HCEC 1CT (cell line): Measurements from ENCODE around the gene TJP2.
"Not testable (repeated sequence)": the region's sequence is repeated elsewhere in the genome, so short reads cannot be mapped to it uniquely, and the experiment has no call there.

ENCODE experiments used
- DNase-seq: peaks from one replicate; pipeline ENCODE4 v3.0.0-alpha.2; 2017

The TJP2 gene

DNA sequence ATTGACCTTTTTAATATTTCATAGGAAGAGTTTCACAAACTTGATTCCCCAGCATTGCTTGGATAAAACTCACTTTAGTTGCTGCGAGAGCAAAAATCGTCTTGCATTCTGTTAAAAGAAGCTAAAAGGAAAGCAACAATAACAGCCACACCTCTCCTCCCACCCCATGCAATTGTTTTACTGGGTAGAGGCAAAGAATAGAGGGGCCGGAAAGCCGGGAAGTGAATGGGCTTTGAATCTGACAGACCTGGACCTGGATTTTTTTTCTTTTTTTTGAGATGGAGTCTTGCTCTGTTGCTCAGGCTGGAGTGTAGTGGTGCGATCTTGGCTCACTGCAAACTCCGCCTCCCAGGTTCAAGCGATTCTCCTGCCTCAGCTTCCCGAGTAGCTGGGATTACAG lies 9.5 kb upstream of the TJP2 start:
- DNase-seq, result not testable (repeated sequence)

DNA sequence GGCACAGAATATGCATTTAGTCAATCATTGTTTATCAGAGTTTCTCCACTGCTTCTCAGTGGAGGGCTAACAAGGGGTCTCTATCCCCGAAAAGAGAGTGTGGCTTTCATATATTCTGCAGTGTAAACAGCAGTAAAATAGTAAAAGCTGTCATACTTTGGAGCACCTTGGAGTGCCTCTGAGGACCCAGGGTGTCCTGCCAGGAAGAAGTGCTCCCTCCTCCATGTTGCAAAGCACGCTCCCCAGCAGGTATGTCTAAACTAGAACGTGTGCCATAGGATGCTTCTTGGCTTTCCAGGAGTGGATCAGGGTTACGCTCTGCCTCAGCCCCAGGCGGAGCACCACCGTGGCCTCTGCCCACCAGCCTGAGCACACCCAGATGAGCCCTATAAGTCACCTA lies 8.5 kb upstream of the TJP2 start:
- DNase-seq, result no peak

DNA sequence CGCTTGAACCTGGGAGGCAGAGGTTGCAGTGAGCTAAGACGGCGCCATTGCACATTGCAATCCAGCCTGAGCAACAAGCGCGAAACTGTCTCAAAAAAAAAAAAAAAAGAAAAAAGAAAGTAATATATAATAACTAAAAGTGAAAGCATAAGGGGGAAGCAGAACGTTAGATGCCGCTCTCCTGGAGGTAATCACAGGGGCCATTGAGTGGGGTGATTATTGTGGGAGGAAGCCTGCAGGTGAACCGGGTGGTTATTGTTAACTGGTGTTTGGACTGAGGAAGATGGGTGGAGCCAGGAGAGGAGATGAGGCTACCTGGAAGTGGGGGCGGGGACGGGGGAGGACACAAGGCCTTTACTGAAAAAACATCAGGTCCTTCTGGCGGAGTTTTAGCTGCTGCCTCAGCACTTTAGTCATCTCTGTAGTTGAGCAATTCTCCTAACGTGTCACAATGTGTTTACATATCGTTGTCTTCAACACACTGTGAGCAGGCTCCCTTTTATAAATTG lies 5.3 kb upstream of the TJP2 start:
- peak; percentile 76 for DNase-seq

DNA sequence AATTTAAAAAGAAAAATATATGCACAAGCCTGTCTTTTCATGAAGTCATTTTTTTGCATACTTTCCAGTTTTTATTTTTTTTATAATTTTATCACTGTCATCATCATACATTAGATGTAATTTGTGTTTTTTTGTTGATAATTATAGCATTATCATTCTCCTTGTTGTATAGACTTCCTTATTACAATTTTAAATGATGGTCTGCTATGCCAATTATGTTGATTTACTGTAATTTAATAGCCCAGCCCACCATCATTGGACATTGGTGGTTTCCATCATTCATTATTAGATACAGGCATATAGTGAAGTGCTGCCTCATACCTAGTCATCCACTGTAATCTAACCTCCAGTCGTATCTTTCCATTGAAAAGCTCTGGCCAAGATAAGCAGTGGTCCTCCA lies 3.8 kb upstream of the TJP2 start:
- DNase-seq, result no peak

DNA sequence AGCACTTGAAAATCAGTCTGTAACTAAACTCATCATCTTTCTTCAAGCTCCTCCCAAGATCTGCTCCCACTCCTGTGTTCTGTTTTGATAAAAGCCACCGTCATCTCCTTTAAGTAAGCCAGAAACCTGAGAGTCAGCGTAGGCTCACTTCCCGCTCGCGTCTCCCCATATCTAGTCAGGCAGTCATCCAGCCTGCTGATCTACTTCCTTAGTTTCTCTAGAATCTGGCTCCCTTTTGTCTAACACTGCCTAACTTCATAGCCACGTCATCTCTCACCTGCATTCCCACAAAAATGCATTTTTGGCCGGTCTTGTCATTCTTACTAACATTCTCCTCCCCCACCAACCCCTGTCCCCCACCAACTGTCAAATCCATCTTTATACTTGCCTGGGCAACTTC lies 3.0 kb upstream of the TJP2 start:
- no peak for DNase-seq

DNA sequence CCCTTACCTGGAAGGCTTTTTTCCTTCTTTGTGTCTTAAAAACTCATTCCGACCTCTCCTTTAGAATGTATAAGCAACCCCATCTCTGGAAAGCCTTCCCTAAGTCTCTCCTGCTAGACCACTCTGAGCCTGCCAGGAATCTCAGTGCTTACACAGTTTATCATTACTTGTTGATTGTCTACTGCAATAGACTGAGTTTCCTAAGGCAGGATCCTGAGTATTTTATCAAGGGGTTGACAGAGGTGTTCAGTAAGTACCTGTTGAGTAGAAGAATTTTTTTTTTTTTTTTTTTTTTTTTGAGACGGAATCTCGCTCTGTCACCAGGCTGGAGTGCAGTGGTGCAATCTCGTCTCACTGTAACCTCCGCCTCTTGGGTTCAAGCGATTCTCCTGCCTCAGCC lies 2.6 kb upstream of the TJP2 start:
- DNase-seq, result no peak

DNA sequence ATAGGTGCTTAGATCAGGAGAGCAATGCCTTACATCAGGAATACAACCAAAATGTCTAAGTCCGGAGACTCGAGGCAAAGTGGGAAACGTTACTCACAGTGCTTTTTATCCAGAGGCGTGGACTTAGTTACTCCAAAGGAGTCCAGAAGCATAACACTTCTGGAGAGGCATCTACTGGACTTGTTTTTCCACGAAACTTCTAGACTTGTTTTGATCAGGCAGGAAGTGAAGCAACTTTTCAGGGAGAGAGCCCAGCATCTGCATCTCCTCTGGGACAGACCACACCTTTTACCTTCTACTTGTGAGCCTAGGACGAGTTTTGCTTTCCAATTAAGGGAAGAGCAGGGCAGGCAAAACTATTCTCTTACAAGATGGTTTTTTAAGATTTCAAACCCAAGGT lies 1.2 kb upstream of the TJP2 start:
- DNase-seq, result no peak

DNA sequence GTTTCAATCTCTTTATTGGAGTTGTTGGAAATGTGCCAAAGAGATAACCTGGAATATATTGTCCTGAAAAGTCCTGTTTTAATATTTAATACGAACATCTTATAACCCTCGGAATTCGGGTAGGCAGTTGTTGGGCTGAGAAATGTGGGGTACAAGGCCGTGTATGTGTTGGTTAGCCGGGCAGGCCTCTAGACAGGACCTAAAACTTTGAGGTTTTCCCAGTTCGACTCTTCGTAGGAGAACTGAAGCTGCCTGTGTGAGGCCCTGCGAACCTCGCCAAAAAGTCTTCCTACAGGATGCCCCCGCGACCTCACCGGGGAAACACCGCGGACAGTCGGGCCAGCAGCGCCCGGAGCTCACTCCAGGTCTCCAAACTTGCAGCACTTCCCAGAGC lies 583 bp upstream of the TJP2 start:
- DNase-seq, result no peak

DNA sequence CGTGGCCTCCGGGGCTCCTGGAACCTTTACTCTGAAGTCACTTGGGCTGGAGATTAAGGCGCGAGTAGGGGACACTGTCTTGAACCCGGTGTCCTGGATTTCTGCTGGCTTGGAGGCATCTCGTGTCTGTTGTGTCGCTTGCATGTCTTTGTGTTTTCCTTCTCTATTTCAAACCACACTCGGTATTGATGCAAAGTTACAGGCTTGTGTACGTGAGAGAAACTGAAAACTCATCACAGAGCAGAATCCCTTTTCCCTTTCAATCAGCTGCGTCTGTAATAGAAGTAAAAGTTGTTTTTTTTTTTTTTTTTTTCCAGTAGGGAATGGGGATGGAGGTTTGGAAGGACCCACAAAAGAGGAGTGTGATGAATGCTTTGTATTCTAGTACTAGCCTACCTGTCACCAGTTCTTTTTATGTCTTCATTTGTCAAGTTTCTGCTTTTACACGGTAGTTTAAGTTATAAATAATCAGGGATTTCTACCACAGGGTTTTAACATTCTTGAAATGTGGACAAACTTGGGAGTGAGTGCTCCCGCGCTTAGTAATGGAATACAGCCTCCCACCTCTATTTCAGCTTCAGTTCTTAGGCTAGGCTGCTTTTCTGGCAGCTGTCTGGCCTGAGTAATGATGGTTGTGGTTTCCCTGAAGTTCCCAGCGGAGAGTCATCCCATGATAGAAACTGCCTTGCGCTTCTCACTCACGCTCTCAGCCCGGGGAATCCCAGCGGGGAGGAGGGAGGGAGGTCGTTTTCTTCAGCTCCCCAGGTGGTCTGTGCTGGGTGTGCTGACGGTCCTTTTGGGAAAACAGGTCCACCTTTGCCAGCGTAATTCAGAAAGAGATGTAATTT lies 763 bp downstream of the TJP2 start:
- DNase-seq, result peak; percentile 97

DNA sequence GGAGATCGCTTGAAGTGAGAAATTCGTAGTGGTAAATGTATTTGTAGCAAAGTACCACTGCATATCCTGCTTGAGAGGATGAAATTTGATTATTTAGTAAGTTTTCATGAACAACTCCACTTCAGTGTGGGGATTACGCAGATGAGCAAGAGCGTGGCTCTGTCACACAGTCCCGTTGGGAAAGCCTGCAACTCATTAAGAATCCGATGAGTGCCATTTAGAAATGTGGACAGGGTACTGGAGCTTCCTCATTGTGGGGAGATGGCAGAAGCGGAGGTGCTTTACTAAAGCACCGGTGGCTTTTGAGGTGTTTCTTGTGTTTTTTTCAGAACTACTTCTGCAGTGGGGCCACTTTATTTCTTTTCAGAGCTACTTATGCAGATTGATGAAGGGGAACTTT lies 1.4 kb downstream of the TJP2 start:
- DNase-seq, result peak; percentile 27

DNA sequence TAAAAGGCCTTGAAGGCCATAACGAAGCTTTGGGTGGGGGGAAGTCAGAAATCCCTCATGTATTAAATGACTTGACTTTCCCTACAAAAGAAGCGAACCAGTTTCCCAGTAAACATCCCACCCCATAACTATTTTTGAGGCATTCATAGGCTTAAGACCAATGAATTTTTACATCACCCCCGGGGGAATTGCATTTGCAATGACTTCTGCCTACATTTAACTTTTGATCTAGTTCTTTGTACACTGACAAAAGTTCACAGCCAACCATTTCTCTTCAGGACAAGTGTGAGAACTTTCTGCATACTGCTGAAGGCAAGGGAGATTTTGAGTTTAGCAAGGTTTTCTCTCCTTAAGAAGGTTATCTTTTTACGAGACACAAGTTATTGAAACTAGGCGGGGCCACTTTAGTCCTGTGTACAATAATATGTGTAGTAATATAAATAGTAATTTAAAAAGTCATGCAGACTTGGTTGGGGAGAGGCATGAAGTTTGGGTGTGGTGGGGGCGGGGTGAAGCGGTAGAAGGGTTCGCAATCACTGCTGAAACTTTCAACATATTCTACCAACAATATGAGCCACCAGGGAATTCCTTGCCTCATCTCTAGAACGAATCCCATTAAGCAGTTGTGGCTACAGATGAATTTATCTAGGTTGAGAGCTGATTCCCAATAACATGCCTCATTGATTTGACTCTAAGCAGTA lies 2.5 kb downstream of the TJP2 start:
- DNase-seq, result no peak

DNA sequence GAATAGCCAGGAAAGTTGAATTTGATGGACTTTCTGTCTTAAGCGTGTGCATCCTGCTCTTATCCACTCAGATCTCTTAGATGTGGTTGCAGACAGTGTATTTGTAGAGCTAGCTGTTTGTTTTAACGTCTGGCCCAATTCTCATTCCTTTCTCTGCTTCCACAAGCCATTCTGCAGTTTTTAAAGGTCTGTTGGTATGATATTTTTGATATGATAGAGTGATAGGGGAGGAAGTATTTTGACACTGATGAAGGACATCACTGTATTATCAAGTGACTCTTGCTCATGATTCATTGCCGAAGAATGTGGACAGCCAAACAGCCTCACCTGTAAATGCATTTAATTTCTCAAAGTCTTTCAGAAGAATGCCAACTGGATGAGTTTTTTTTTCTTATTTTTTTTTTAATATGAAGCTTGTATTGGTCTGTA lies 4.5 kb downstream of the TJP2 start:
- DNase-seq, result no peak

DNA sequence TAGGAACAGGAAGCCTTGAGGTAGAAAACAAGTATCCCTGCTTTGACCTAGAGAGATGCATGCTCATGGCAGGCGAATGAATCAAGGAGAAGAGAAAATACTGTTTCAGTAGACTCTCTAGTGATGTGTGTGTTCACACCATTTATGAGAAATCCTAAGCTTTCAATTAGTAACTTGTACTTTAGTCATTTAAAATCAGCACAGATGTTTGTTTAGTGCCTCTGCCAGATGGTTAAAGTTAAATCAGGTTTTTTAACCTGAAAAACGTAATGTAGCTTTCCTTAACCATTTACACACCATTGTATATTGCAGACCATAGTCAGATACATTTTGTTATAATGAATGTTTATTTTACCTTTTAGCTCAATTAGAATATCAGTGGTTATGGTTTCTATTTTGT lies 5.0 kb downstream of the TJP2 start:
- no peak for DNase-seq

DNA sequence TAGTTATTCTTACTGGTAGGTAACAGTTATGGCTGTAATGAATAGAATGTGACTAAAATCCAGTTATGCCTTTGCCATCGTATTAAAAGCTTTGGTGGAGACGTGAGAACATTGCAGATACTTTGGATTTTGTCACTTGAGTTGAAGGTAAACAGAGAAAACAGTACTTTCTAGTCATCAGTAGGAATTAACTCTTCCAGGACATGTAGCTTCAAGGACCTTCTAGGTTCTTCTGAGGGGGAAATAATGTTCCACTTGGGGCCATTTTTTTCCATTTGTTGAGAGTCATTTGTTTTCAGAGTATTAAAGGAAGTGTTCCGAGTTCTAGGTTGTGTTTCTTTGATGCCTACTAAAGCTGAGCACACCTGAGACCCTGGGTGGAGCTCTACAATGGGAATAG lies 6.1 kb downstream of the TJP2 start:
- DNase-seq, result no peak

DNA sequence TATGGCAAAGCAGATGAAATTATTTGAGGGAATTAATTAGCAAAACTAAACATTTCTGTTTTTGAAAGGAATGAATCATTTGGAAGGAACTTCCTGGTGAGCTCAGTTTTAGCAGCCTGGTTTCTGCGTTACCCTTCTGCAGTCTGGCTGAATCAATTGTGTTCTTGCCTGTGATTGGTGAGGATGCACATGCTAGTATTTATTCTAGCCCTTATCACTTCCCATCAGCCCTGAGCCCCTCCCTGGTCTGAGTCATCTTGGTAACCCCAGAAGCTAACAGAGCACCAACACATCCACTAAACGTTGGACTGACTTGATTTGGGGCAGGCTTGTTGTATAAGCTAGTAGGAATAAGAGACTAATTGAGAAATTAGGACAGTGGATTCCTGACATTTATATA lies 6.6 kb downstream of the TJP2 start:
- peak; percentile 98 for DNase-seq

DNA sequence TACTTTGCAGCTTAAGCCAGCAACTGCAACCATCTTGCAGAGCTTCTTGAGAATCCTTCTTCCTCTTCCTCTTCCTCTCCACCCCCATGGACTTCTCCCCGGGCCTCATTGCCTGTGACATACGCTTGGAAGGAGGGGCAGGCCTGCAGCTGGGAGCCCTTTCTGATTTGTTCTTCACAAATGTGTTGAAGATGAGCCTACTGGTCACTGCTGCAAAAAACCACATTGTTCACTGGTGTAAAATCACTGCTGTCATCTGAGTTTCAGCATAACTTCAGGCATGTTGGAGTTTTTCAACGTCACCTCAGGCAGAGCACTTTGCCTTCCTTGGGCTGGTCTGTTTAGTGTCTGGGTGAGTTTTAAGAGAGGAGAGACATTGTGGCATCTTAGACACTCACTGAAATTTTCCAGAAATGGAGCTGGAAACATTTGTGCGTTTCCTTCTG lies 7.9 kb downstream of the TJP2 start:
- no peak for DNase-seq

DNA sequence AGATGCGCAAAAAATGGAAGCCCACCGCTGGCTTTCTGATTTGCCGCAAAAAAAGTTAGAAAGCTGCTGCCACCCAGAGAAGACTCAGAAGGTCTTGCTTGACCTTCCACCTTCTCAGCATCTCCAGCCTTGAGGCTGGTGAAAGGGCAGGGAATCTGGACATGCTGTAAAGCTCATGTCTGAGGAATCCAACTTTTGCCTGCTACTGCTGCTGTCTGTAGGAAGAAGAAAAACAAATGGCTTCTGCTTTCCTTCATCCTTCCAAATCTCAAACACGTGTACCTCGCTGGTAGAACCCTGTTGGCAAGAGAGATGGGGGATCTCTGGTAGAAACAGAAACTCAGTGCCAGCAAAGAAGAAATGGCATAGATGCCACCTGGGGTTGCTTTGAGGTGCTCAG lies 10.2 kb downstream of the TJP2 start:
- DNase-seq, result no peak

DNA sequence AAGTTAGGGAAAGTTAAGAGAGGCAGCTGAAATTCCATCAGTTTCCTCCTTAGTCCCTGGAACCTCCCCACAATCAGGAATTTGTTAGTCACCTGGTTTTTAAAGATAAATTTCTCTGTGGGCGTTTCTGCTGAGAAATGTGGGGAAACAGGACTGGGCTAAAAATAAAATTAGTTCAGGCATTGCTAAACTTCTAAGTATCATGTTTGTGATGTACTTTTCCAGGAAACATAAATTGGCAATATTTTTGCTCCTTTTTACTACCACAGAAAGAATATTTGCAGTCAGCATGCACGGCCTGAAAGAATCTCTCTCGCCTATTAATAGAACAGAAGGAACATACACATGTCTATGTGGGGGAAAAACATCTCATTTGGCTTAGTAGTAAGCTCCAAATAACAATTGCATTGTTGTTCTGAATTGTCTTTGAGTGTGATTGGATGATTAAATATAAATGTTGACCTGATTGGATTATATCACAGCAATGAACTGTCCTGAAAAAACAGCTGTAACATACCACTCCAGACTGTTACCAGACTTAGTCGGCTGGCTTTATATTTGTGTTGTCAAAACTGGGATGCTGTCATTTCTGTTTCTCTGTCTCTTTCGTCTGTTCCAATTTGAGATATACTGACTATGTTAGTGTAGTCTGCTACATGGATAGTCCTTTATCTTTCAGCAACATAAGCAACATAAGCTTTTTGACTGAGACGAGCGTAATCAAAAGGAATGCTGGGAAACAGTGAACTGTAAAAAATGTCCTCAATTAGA lies 12.9 kb downstream of the TJP2 start:
- peak; percentile 49 for DNase-seq

DNA sequence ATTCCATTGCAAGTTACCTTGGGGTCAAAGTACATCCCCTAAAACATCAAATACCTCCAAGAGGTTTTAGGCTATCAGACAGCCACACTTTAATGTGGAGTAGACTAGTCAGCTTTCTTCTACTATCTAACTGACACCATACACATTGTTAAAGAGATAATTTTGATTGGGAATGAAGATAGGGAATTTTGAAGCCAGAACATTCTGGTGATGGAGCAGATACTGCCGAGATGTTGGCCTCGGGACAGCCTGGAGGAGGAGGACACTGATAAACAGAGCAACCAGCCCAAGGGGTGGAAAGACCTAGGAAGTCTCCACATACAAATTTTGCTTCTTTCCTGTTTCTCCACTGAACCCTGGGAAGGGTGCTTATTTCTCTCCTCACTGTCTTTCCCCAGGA lies 14.9 kb downstream of the TJP2 start:
- no peak for DNase-seq

DNA sequence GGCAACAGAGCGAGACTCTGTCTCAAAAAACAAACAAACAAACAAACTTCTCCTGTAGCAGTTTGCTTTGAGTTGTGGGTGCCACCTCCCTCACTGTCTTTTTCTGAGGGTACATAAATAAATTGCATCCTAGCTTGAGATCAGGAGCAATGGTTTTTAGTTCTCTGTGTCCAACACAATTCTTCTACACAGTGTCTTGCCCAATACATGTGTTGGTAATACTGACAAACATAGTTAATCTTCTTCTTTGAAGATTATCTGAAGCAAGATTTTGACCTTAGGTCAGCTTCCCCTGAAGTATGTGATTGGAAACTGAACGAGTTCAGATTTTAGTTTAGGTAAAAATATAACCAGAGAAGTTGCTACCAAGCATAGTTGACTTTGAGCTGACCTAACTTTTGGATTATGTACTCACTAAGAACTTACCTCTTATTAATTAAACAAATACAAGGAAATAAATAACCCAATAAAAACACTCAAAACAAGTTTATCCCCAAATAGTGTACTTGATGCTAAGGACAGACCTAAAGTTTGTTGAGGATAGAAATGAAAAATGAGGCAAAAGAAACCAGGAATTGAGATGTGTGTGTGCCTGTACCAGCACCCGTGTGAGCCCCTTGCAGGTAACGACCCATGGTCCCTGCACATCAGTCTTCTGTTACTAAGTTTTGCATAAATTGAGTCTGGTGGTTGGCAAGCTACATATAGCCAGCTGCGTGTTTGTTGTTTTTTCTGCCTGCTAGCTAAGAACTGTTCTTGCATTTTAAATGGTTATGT lies 16.2 kb downstream of the TJP2 start:
- no peak for DNase-seq

DNA sequence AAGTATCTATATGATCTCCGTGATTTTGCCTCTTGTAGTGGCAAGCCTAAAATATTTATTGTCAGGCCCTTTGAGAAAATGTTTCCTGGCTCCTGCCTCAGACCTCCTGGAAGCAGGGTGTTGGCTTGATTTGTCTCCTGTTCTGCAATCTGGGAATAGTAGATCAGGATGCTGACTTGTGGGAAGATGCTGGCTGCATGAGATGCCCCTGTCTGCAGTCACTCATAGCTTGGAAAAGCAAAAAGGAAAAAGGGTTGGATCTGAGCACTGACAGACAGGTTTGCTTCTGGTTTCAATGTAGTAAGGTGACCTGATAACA lies 16.7 kb downstream of the TJP2 start:
- no peak for DNase-seq

DNA sequence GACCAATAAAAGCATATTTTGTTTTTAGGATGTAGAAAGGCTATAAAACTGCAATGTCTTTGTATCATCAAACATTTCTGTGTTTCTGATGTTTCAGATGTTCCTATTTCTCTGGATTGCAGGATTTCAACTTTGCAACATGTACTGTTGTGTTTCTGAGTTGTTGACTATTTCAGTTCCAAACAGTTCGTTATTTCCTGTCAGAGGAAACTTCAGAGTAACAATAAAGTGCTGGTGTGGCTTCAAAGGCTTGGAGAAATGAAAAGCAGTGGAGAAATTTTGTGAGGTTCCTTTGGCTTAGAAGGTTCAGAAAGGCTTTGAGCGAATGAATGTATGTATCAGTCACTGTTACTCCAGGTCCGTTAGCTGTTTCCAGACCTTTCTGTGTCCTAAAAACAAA lies 17.2 kb downstream of the TJP2 start:
- no peak for DNase-seq

DNA sequence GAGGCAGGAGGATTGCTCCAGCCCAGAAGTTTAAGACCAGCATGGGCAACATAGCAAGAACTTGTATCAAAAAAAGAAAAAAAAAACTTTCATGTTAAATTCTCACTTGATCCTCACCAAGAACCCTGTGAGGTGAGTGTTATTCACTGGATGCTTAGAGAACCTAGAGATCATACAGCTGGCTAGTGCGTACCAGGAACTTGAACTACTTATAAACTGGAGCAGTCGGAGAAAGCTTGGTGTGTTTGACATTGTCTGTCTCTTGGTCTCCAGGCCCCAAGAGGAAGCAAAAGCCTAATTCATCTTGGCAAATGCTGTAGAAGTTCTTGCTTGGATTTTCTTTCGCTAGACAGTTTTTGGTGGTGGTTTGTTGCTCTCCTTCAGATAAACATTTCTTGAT lies 18.1 kb downstream of the TJP2 start:
- DNase-seq, result no peak
